Liver (tissue), 9 donors: ENCODE data around the gene TMEM18. TPM values are rescaled to one million over a fixed set of nuclear protein-coding genes. Genes with fewer than 3 reads are reported as not detected.
"Not testable (repeated sequence)": the region's sequence is repeated elsewhere in the genome, so short reads cannot be mapped to it uniquely, and the experiment has no call there.

Experiments
- DNase-seq: peaks from one replicate; pipeline ENCODE4 v3.0.0-alpha.2; 2017; ENCODE audit warnings: low spot score
- H3K27ac ChIP-seq, 2 donors: one replicate each; pipeline ENCODE4 v1.7.0; 2013; ENCODE audit warnings: inconsistent platforms in 2 of 2, low read length in 2 of 2, control low read depth in 1 of 2, low read depth in 1 of 2, mild to moderate bottlenecking in 1 of 2
- H3K27me3 ChIP-seq, 4 donors: one replicate each; pipeline versions ENCODE4 v1.6.1 to v1.7.0; 2013; ENCODE audit warnings: low read length in 3 of 4, inconsistent platforms in 1 of 4, mild to moderate bottlenecking in 1 of 4, moderate library complexity in 1 of 4; ENCODE audit not compliant: control insufficient read depth in 4 of 4, insufficient read depth in 4 of 4
- H3K36me3 ChIP-seq, 4 donors: one replicate each; pipeline versions ENCODE4 v1.6.1 to v1.7.0; 2013; ENCODE audit warnings: low read length in 3 of 4, mild to moderate bottlenecking in 3 of 4, low read depth in 1 of 4, moderate library complexity in 1 of 4; ENCODE audit not compliant: control insufficient read depth in 4 of 4, insufficient read depth in 3 of 4
- H3K4me1 ChIP-seq, 4 donors: one replicate each; pipeline versions ENCODE4 v1.6.1 to v1.7.0; 2013; ENCODE audit warnings: low read length in 3 of 4, mild to moderate bottlenecking in 3 of 4, moderate library complexity in 1 of 4; ENCODE audit not compliant: control insufficient read depth in 4 of 4, insufficient read depth in 4 of 4
- H3K4me3 ChIP-seq, 3 donors: one replicate each; pipeline versions ENCODE4 v1.6.1 to v1.7.0; 2013; ENCODE audit warnings: low read length in 3 of 3, control low read depth in 1 of 3, low read depth in 1 of 3, mild to moderate bottlenecking in 1 of 3
- H3K9ac ChIP-seq, 2 donors: one replicate each; pipeline ENCODE4 v1.7.0; 2013; ENCODE audit warnings: low read length in 2 of 2, mild to moderate bottlenecking in 2 of 2, moderate library complexity in 2 of 2, control low read depth in 1 of 2, low read depth in 1 of 2
- H3K9me3 ChIP-seq, 4 donors: one replicate each; pipeline versions ENCODE4 v1.6.1 to v1.7.0; 2013; ENCODE audit warnings: low read length in 3 of 4; ENCODE audit not compliant: control insufficient read depth in 4 of 4
- CTCF ChIP-seq: fragments of 150-350 bp; IDR thresholded peaks from 2 replicates; pipeline ENCODE4 v1.5.1; 2017; ENCODE audit warnings: improper control_type of control experiment, low read depth, low read length; ENCODE audit not compliant: missing input control
- EGR1 ChIP-seq, 2 donors: IDR thresholded peaks; 2 replicates each; pipeline ENCODE4 v1.6.1; 2016 to 2018; ENCODE audit warnings: antibody characterized with exemption in 2 of 2, low read depth in 2 of 2
- FOXA1 ChIP-seq: IDR thresholded peaks from 2 replicates; pipeline ENCODE4 v1.6.1; 2016; ENCODE audit warnings: antibody characterized with exemption
- FOXA2 ChIP-seq: IDR thresholded peaks from 2 replicates; pipeline ENCODE4 v1.6.1; 2016; ENCODE audit warnings: antibody characterized with exemption
- GABPA ChIP-seq, 2 donors: IDR thresholded peaks in 1 of 2; conservative IDR thresholded peaks in 1 of 2; 2 replicates each; pipeline ENCODE4 v1.6.1; 2016; ENCODE audit warnings: antibody characterized with exemption in 2 of 2, mild to moderate bottlenecking in 1 of 2, moderate library complexity in 1 of 2
- HNF4A ChIP-seq, 2 donors: conservative IDR thresholded peaks; 2 replicates each; pipeline ENCODE4 v1.6.1; 2016; ENCODE audit warnings: antibody characterized with exemption in 2 of 2, mild to moderate bottlenecking in 2 of 2
- HNF4G ChIP-seq: IDR thresholded peaks from 2 replicates; pipeline ENCODE4 v1.6.1; 2016; ENCODE audit warnings: antibody characterized with exemption
- MAX ChIP-seq: IDR thresholded peaks from 2 replicates; pipeline ENCODE4 v1.6.1; 2016; ENCODE audit warnings: antibody characterized with exemption
- NR2F2 ChIP-seq: IDR thresholded peaks from 2 replicates; pipeline ENCODE4 v1.6.1; 2016; ENCODE audit warnings: antibody characterized with exemption
- RAD21 ChIP-seq, 2 donors: IDR thresholded peaks; 2 replicates each; pipeline ENCODE4 v1.6.1; 2016; ENCODE audit warnings: antibody characterized with exemption in 2 of 2, mild to moderate bottlenecking in 2 of 2
- REST ChIP-seq: IDR thresholded peaks from 2 replicates; pipeline ENCODE4 v1.6.1; 2016; ENCODE audit warnings: antibody characterized with exemption, mild to moderate bottlenecking
- SP1 ChIP-seq: IDR thresholded peaks from 2 replicates; pipeline ENCODE4 v1.6.1; 2018; ENCODE audit warnings: antibody characterized with exemption, mild to moderate bottlenecking
- WGBS: extraction: QIAGEN DNeasy Blood & Tissue Kit; methylation state at CpG from one replicate; pipeline ENCODE4 v1.1.7; 2013; 5-methylcytosine and 5-hydroxymethylcytosine counted together
- polyA plus RNA-seq, 2 donors: library from polyadenylated mRNA; stranded (reverse) in 1 of 2; unstranded in 1 of 2; fragments of 200-250 nt in 1 of 2; fragments of >200 nt in 1 of 2; fragmentation: Nextera tagmentation in 1 of 2; extraction: Ambion mirVana in 1 of 2; gene quantifications; one replicate each; pipeline versions ENCODE4 v1.2.1 to v1.2.3, GENCODE V29; 2013 to 2015
- total RNA-seq, 2 donors: library from RNA; depleted of rRNA; stranded (reverse); fragments of >200 nt; gene quantifications; one replicate each; pipeline ENCODE4 v1.2.3, GENCODE V29; 2014
- TF ChIP-seq, protein P1 (sequence below): IDR thresholded peaks from 2 replicates; pipeline ENCODE4 v1.6.1; 2016; ENCODE audit warnings: antibody characterized with exemption
- TF ChIP-seq, protein P2 (sequence below): IDR thresholded peaks from 2 replicates; pipeline ENCODE4 v1.6.1; 2016; ENCODE audit warnings: antibody characterized with exemption
- donor health status: healthy.
- donor health status: healthy.
- donor health status: healthy.
- donor health status: healthy.
- donor health status: healthy.

The TMEM18 gene
- total and polyA plus RNA-seq, 4 donors = 8.4 to 29.3 (median 10.9) TPM

- Histone ChIP-seq H3K9ac (no peak overlapping the region), H3K27me3 (no peaks in the 10 kb centered on the region), H3K36me3 (peaks cover 0 to 1% (median 0%) of the 10 kb centered on the region in 4 donors), H3K4me3 (peak overlapping the region in 2 of 3 donors; percentile 4 to 53), H3K27ac (no peak overlapping the region), H3K9me3 (peaks cover 10 to 28% (median 11%) of the 10 kb centered on the region in 4 donors), H3K4me1 (no peaks in the 10 kb centered on the region)
- no peak for DNase-seq
- 81% methylated on average over 1 of the region's 1 CpG for WGBS
- TF ChIP-seq FOXA2 (no peak), NR2F2 (no peak), SP1 (no peak), RAD21 (IDR thresholded peaks at IDR 0.05) (no peak)
Observed at GRCh38 chr2:685421-685820, 8.2 kb upstream of the TMEM18 start.

DNA sequence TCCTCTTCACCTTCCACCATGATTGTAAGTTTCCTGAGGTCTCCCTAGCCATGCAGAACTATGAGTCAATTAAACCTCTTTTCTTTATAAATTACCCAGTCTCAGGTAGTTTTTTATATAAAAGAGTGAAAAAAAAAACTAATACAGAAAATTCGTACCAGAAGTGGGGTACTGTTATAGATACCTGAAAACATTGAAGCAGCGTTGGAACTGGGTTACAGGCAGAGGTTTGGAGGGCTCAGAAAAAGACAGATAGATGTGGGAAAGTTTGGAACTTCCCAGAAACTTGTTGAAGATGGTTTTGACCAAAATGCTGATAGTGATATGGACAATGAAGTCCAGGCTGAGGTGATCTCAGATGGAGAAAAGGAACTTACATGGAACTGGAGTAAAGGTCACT, 7.7 kb upstream of the TMEM18 start:
- H3K36me3 ChIP-seq, H3K9ac ChIP-seq, H3K4me1 ChIP-seq, DNase-seq, H3K4me3 ChIP-seq, H3K27ac ChIP-seq, H3K27me3 ChIP-seq: not testable (repeated sequence)
- H3K9me3 ChIP-seq = peaks cover 10 to 28% (median 11%) of the 10 kb centered on the region in 4 donors
- 97% methylated on average over 2 of the region's 2 CpGs for WGBS

GRCh38 chr2:682226-682625, 5.0 kb upstream of the TMEM18 start:
- Histone ChIP-seq H3K4me1 (peaks cover 0 to 2% (median 0%) of the 10 kb centered on the region in 4 donors), H3K9me3 (peaks cover 10 to 28% (median 11%) of the 10 kb centered on the region in 4 donors), H3K9ac (no peak overlapping the region), H3K27me3 (no peaks in the 10 kb centered on the region), H3K36me3 (peaks cover 0 to 1% (median 0%) of the 10 kb centered on the region in 4 donors), H3K27ac (no peak overlapping the region), H3K4me3 (no peak overlapping the region)
- TF ChIP-seq CTCF (no peak), GABPA (IDR thresholded peaks at IDR 0.05 in 1 of 2, conservative IDR thresholded peaks at IDR 0.05 in 1 of 2) (no peak), RAD21 (IDR thresholded peaks at IDR 0.05) (no peak), HNF4G (no peak), FOXA2 (no peak), REST (no peak), NR2F2 (no peak), HNF4A (conservative IDR thresholded peaks at IDR 0.05) (no peak), MAX (no peak), FOXA1 (no peak), EGR1 (IDR thresholded peaks at IDR 0.05; ENCODE audit: low read depth in 2 of 2) (no peak)
- TF ChIP-seq, protein P1, sequence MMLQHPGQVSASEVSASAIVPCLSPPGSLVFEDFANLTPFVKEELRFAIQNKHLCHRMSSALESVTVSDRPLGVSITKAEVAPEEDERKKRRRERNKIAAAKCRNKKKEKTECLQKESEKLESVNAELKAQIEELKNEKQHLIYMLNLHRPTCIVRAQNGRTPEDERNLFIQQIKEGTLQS = no peak
- TF ChIP-seq, protein P2, sequence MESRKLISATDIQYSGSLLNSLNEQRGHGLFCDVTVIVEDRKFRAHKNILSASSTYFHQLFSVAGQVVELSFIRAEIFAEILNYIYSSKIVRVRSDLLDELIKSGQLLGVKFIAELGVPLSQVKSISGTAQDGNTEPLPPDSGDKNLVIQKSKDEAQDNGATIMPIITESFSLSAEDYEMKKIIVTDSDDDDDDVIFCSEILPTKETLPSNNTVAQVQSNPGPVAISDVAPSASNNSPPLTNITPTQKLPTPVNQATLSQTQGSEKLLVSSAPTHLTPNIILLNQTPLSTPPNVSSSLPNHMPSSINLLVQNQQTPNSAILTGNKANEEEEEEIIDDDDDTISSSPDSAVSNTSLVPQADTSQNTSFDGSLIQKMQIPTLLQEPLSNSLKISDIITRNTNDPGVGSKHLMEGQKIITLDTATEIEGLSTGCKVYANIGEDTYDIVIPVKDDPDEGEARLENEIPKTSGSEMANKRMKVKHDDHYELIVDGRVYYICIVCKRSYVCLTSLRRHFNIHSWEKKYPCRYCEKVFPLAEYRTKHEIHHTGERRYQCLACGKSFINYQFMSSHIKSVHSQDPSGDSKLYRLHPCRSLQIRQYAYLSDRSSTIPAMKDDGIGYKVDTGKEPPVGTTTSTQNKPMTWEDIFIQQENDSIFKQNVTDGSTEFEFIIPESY = no peak
- no peak for DNase-seq
